GM12891 (cell line): ENCODE measurements around the gene CBX6.

Source experiments
- POLR2A ChIP-seq: IDR thresholded peaks from 2 replicates; pipeline ENCODE4 v1.6.1; 2011; ENCODE audit warnings: low read depth, low read length, control low read depth
- POLR2AphosphoS5 ChIP-seq: IDR thresholded peaks from 2 replicates; pipeline ENCODE4 v1.6.1; 2011; ENCODE audit warnings: low read depth, low read length, control low read depth
- TAF1 ChIP-seq: IDR thresholded peaks from 2 replicates; pipeline ENCODE4 v1.6.1; 2011; ENCODE audit warnings: low read depth, low read length, control low read depth

GRCh38 chr22:38891256-38891655 is 19.2 kb upstream of the CBX6 start:
- TF ChIP-seq POLR2A = no peak
- no peak for TF ChIP-seq POLR2AphosphoS5
- TF ChIP-seq TAF1 = no peak
